ENCODE measurements around the gene ALDH1A3.

DNA sequence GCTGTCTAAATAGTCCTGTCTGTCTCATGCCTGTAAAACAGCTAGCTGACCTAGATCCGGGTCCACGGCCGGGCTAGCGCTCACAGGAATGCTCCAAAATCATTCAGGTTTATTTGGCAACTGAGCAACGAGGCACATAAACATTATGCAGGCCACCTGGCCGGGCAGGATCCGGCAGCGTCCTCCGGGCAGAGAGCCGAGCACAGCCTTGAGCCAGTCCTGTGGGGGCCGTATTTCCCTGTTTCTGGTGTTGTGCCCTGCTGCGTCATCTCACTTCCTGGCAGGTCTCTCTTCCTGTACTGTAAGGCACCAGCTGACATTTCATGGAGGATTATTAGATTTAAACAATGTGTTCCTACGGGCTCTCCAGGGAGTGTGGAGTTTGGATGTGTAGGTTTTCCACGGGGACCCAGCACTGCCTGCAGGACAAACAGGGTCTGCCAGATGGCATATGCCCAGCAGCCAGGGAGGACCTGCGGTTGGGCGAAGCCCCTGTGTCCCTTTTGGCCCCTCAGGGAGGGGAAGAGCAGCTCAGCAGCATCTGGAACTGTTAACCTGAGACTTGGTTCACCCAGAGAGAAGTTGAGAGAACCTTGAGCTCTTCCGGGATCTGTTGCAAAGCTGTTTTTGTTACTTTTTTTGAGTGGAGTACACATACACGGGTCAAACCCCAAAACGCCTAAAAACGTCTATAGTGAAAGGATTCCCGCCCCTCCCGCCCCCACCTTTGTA is 23.0 kb downstream of the ALDH1A3 start:
- TF ChIP-seq, protein P1, sequence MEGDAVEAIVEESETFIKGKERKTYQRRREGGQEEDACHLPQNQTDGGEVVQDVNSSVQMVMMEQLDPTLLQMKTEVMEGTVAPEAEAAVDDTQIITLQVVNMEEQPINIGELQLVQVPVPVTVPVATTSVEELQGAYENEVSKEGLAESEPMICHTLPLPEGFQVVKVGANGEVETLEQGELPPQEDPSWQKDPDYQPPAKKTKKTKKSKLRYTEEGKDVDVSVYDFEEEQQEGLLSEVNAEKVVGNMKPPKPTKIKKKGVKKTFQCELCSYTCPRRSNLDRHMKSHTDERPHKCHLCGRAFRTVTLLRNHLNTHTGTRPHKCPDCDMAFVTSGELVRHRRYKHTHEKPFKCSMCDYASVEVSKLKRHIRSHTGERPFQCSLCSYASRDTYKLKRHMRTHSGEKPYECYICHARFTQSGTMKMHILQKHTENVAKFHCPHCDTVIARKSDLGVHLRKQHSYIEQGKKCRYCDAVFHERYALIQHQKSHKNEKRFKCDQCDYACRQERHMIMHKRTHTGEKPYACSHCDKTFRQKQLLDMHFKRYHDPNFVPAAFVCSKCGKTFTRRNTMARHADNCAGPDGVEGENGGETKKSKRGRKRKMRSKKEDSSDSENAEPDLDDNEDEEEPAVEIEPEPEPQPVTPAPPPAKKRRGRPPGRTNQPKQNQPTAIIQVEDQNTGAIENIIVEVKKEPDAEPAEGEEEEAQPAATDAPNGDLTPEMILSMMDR (IDR thresholded peaks at IDR 0.05): no peak
- no peak for TF ChIP-seq POLR2A (IDR thresholded peaks at IDR 0.05)

Measured in Peyer's patch (tissue), 4 donors.